ENCODE data around the gene DUSP1. TPM values are rescaled to one million over a fixed set of nuclear protein-coding genes. Genes with fewer than 3 reads are reported as not detected.

Gene DUSP1
- total and polyA plus RNA-seq, 9 of the 15 experiments (the other 6 are each of a cell fraction or from before 2014, with no cell fraction given) = 2.1 to 14.2 (median 8.5) TPM

- in situ Hi-C loops (cut with MboI) = no loop called here
These were observed 8.8 kb upstream of the DUSP1 start for GRCh38 chr5:172779691-172780341.

More at GRCh38 chr5:172779691-172780341, 8.8 kb upstream of the DUSP1 start:
- BruUV-seq (replicated peaks) = no TSS peak
- no peak for ATAC-seq
- H4K20me1 ChIP-seq (replicated peaks; ENCODE audit: control insufficient read depth, insufficient read depth, low read length) = no peaks in the 10 kb centered on the region
- intact Hi-C loops (cut with micrococcal nuclease) = loop anchor here (10.0 kb wide), 1 partner anchor 545 kb away; the partner anchor contains the start of gene STC2
- FAIRE-seq = no peak
- no peak overlapping the region for H3K27ac ChIP-seq (ENCODE audit: extremely low read depth, low read depth, low read length)
- DNase-seq (ENCODE audit: extremely low read depth in 1 of 4, low spot score in 3 of 4) = no peak
- no peaks in the 10 kb centered on the region for H3K9me1 ChIP-seq (ENCODE audit: control insufficient read depth, insufficient read depth, low read length)
- ChIA-PET POLR2A (interaction anchor here (0.7 to 6.9 kb wide), 4 partner anchors 9 to 1078 kb away, joined by 4 to 51 read pairs (median 5); partner anchors contain the start of gene DUSP1), CTCF (ENCODE audit: low intra/inter-chr PET ratio) (no interaction called here)
- no peaks in the 10 kb centered on the region for H3K36me3 ChIP-seq (ENCODE audit: control insufficient read depth, insufficient read depth, low read length)
- TF ChIP-seq SLC30A9 (CRISPR knock-in tag; IDR thresholded peaks at IDR 0.05) = no peak
- no peak for TF ChIP-seq FOXK2 (conservative IDR thresholded peaks at IDR 0.05 in 1 of 2, IDR thresholded peaks at IDR 0.05 in 1 of 2; ENCODE audit: low read depth in 2 of 2)
- TF ChIP-seq ILK (tag; IDR thresholded peaks at IDR 0.05; ENCODE audit: borderline replicate concordance, low read depth) = no peak
- no peak for TF ChIP-seq TAF9B (IDR thresholded peaks at IDR 0.05; ENCODE audit: partially characterized antibody)
- no peak for TF ChIP-seq MAFF (IDR thresholded peaks at IDR 0.05; ENCODE audit: low read length)
- no peak for TF ChIP-seq FOXK1 (CRISPR knock-in tag; IDR thresholded peaks at IDR 0.05; ENCODE audit: borderline replicate concordance)
- TF ChIP-seq CBX8 (IDR thresholded peaks at IDR 0.05; ENCODE audit: borderline replicate concordance, extremely low read depth, low read depth, low read length, poor library complexity, severe bottlenecking) = no peak
- TF ChIP-seq ZNF512 (tag; IDR thresholded peaks at IDR 0.05) = no peak
- no peak for TF ChIP-seq ZNF639 (CRISPR knock-in tag; conservative IDR thresholded peaks at IDR 0.05 in 1 of 2, IDR thresholded peaks at IDR 0.05 in 1 of 2)
- no peak for TF ChIP-seq CBFA2T2 (conservative IDR thresholded peaks at IDR 0.05)
- no peak for TF ChIP-seq HNRNPLL (IDR thresholded peaks at IDR 0.05; ENCODE audit: low read depth, low read length, poor library complexity, severe bottlenecking)
- no peak for TF ChIP-seq C11orf30 (IDR thresholded peaks at IDR 0.05; ENCODE audit: low read depth)
- no peak for TF ChIP-seq HCFC1 (IDR thresholded peaks at IDR 0.05; ENCODE audit: low read depth, low read length)
- no peak for TF ChIP-seq SPI1 (IDR thresholded peaks at IDR 0.05; ENCODE audit: borderline replicate concordance, low read depth, low read length)
- no peak for TF ChIP-seq HNRNPH1 (optimal IDR thresholded peaks at IDR 0.05; ENCODE audit: low read depth, low read length)
- TF ChIP-seq CHAMP1 (IDR thresholded peaks at IDR 0.05) = no peak
- no peaks in the 10 kb centered on the region for H3K27me3 ChIP-seq (ENCODE audit: control insufficient read depth in 2 of 2, insufficient read depth in 2 of 2, low read length in 2 of 2)
- 85% methylated on average over 5 of the region's 5 CpGs for WGBS (ENCODE audit: insufficient coverage, low coverage, missing lambda C conversion rate)
- H3K9me3 ChIP-seq (replicated peaks; ENCODE audit: control insufficient read depth, insufficient read depth, low read depth, low read length) = no peaks in the 10 kb centered on the region
- H3K4me2 ChIP-seq (ENCODE audit: insufficient read depth, low read length) = no peak overlapping the region
- H3K9ac ChIP-seq (ENCODE audit: insufficient read depth in 1 of 2, low read depth in 2 of 2, low read length in 2 of 2) = no peak overlapping the region
- H3K4me3 ChIP-seq = no peak overlapping the region
- peaks cover 16 to 40% of the 10 kb centered on the region in 2 experiments for H3K4me1 ChIP-seq (replicated peaks in 1 of 2; ENCODE audit: control insufficient read depth in 2 of 2, insufficient read depth in 2 of 2, low read length in 2 of 2)
- no peaks in the 10 kb centered on the region for H3K79me2 ChIP-seq (ENCODE audit: control insufficient read depth, insufficient read depth, low read length)
- no peak overlapping the region for H2AFZ ChIP-seq (ENCODE audit: low read depth, low read length)
